ENCODE results near the gene FAM110D.

GRCh38 chr1:26138974-26139558 lies 19.8 kb upstream of the FAM110D start:
- TF ChIP-seq CTCF (conservative IDR thresholded peaks at IDR 0.05) (no peak), EZH2 (IDR thresholded peaks at IDR 0.05; ENCODE audit: low read depth) (no peak)
